ENCODE results near the gene EIF4G2.
A peak's percentile ranks its signal among the peaks of the same experiment; 100 is the strongest.

The EIF4G2 gene

GRCh38 chr11:10808235-10808552 is 532 bp downstream of the EIF4G2 start:
- no peak for DNase-seq (ENCODE audit: low read depth)

- no peak for DNase-seq (ENCODE audit: low read depth)
Observed at GRCh38 chr11:10807493-10808234, 1.1 kb downstream of the EIF4G2 start.

- no peak for DNase-seq (ENCODE audit: low read depth)
Observed at GRCh38 chr11:10806206-10806605, 2.5 kb downstream of the EIF4G2 start.

DNA sequence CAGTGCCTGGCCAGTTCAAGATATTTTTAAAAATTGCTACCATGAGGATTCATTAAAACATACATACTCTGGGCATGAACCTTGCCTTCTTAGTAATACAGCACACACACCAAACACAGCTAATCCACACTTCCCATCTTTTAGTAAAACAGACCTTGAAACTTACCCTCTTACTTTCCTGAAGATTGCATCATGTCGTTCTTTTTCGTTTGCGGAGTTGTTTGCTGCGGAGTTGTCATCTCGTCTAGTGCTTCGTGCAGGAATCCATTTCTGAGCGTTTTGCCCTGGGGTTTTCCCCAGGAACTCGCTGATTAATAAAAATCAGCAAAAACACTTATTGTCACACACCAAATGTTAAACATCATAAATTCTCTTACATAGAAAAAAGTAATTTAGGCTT is 3.0 kb downstream of the EIF4G2 start:
- DNase-seq (ENCODE audit: low read depth) = no peak

DNA sequence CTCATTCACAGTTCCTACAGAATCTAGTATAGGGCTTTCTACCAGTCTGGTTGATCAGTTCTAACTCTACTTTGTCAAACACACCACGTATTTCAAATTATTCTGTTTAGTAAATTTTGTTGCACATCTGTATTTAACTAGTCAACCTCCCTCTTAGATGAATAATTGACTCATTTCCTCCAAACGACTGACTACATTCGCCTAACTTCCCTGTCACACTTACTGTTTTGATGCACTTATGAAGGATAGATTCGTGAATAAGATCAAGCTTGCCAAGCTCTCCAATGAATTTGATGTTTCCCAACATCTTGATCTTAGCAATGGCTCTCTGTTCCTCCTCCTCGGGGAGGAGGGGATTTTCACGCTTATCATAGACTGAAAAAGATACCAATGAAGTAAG is 5.0 kb downstream of the EIF4G2 start:
- no peak for DNase-seq (ENCODE audit: low read depth)

DNA sequence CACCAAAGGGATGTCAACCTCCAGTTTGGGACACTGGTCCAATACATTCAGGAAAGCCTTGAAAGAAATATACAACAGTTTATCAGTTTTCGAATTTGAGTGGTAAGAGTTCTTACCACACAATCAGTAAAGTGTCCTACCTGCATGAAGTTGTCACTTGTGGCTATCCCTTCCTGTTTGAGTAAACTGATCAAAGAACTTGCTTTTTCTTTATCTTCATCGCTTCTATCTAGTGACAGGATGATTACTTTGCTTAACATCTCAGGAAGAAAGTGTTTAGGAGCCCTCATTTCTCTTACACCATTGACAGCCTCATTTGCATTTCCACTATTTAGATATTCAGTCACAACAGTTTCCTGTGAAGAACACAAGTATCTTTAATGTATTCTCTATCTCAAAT is 8.4 kb downstream of the EIF4G2 start:
- DNase-seq (ENCODE audit: low read depth) = no peak

GRCh38 chr11:10798330-10798928 is 10.3 kb downstream of the EIF4G2 start:
- no peak for DNase-seq (ENCODE audit: low read depth)

DNA sequence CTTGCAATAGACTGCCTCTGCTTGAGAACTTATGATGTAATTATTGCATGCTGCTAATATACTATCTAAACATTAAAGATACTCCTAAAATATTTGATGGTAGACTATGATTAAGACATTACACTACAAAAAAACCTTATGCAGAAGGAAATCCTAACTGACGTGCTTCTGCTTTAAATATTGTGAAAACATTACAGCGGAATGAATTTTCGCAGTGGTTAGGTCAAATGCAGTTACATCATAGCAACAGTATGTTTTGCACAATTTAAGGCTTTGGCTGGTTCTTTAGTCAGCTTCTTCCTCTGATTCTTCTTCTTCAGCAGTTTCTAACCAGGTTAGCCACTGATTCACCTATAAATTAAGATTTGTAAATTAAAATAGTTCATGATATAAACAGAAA is 11.2 kb downstream of the EIF4G2 start:
- DNase-seq (ENCODE audit: low read depth) = no peak

DNA sequence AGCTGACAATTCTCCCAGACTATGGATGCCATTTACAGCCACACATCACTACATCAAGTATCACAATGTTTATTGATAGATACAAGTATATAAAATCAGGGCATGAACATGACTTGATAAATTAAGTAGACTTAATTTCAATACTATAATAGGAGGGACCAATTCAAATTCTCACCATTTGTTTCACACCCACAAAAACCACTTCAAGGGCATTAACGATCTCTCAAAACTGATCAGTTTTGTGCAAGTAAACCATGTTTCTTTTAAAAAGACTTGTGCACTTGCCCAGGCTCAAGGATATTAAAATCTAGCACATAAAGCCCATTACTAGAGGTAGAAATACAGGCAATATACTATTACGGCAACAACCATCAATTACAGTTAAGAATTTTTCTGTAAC is 11.7 kb downstream of the EIF4G2 start:
- no peak for DNase-seq (ENCODE audit: low read depth)

GRCh38 chr11:10796191-10796590 is 12.5 kb downstream of the EIF4G2 start:
- no peak for DNase-seq (ENCODE audit: low read depth)

GRCh38 chr11:10793470-10794255 is 15.1 kb downstream of the EIF4G2 start:
- no peak for DNase-seq (ENCODE audit: low read depth)

- DNase-seq (ENCODE audit: low read depth) = peak; percentile 59
Observed at GRCh38 chr11:10792385-10793068, 16.2 kb downstream of the EIF4G2 start.

- no peak for DNase-seq (ENCODE audit: low read depth)
Observed at GRCh38 chr11:10786451-10786850, 22.3 kb downstream of the EIF4G2 start.

DNA sequence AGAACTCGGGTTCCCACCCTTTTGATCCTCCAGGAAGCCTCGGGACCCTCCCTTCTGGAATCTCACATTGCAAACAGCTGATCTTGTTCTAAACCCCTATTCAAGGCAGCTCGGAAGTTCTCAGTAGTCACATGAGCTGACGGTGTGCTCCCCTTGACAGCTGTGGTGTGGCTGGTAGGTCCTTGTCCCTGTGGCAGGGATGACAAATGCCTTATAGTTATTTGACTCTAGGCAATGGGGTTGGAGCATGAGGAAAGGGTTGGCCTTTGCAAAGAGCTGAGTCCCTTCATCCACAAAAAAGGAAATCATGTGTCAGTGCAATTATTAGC is 23.6 kb downstream of the EIF4G2 start:
- no peak for DNase-seq (ENCODE audit: low read depth)

- DNase-seq (ENCODE audit: low read depth) = no peak
Observed at GRCh38 chr11:10784232-10785145, 24.2 kb downstream of the EIF4G2 start.

DNA sequence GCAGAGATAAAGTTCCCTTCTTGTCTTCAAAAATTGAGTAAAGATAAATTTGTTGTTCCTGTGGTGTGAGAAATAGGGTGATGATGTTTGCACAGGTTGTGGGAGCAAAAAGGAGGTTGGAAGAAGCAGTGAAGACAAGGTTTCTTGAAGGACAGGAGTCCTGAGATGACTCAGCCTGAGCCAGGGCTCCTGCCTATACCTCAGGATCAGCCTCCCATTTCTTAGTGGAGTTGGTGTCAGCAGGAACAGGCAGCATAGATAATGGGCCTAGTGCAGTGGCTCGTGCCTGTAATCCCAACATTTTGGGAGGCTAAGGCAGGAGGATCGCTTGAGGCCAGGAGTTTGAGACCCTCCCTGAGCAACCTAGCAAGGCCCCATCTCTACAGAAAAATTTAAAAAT is 28.7 kb downstream of the EIF4G2 start:
- DNase-seq (ENCODE audit: low read depth) = no peak

DNA sequence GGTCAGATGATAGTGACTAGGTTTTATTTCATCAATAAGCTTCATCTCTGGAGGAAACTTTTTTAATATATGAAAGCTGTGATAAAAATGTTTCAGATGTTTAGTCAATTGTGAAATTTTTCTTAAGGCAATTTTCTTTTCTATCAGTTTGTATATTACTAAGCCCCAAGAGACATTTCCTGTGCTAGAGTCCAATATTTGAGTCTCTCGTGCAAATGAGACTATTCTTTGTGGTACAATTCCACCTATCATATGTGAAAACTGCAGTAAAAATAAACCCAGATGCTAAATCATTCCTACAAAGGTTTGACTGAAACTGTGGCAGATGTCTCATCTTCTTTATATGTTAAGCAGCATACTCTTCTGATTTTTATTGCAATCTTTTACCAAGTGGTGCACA is 29.6 kb downstream of the EIF4G2 start:
- DNase-seq (ENCODE audit: low read depth) = no peak

- no peak for DNase-seq (ENCODE audit: low read depth)
Observed at GRCh38 chr11:10778217-10778970, 30.3 kb downstream of the EIF4G2 start.

DNA sequence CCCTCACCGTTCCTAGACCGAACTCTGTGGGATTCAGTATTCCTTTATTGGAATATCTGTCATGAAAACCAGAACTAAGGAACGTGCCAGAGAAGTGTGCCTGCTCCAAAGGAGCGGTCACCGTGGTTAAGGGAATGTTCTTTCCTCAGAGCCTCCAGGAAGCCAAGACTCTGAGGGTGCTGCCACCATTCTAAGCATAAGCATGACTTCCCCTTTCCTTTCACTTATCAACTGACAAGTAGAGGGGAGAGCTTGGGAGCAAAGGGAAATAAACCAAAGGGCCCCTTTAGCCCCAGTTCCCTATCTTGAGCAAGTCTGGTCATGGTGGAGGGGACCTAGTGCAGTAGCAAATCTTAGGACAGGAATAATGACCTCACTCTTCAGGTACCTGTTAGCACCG is 30.9 kb downstream of the EIF4G2 start:
- DNase-seq (ENCODE audit: low read depth) = no peak

DNA sequence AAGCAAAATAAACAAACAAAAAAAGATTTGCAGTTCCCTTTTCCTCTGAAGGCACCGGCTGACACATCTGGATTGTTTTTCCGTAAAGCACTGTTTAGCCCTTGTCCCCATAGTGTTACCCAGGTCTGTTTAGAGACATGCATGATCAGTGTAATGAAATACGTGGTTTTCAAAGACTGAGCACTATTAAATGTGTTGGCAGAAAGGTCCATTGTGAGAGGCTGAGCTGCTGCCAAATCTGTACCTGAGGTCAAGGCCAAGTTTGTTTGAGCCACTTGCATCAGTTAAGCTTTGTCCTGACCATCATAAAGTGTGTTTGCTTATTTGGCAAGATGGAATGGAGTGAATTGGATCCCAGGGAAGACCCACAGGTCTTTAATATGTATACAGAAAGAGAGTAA is 31.3 kb downstream of the EIF4G2 start:
- DNase-seq (ENCODE audit: low read depth) = no peak

DNA sequence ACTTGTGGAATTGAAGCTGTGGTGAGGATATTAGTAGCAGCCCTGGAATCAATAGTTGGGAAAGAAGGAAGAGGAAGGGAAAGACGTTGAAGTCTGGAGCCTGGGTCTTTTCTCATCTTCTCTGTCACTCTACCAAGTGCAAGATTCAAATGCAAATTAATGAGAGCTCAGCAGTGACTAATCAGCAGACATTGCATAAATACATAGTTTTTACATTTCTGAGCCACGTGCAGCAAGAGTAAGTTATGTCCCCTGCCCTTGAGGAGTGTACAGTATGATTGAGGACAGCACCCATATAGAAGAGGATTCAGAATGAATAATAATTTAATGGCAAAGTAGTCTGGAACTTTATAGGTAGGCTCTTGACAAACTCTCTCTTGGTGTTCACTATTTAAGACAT is 33.9 kb downstream of the EIF4G2 start:
- no peak for DNase-seq (ENCODE audit: low read depth)

All from HS-27A (cell line).